Ammon's horn (tissue), 1 donor: ENCODE measurements around the gene ST6GALNAC2.
"Not testable (repeated sequence)": the region's sequence is repeated elsewhere in the genome, so short reads cannot be mapped to it uniquely, and the experiment has no call there.

Source experiments
- DNase-seq: peaks from one replicate; pipeline ENCODE4 v3.0.0-alpha.2; 2016; ENCODE audit warnings: low spot score

Gene ST6GALNAC2

GRCh38 chr17:76585649-76586593 is at the start of gene ST6GALNAC2:
Gene ST6GALNAC2 (minus strand): TSS chr17:76585860. CDS start chr17:76585808, 52 bp downstream.
- DNase-seq: no peak

- no peak for DNase-seq
Measured at GRCh38 chr17:76635039-76635438, 49.4 kb upstream of the ST6GALNAC2 start.

GRCh38 chr17:76633628-76634328 is 48.1 kb upstream of the ST6GALNAC2 start:
- no peak for DNase-seq

GRCh38 chr17:76631821-76632565 is 46.3 kb upstream of the ST6GALNAC2 start:
- DNase-seq: no peak

- no peak for DNase-seq
Measured at GRCh38 chr17:76630151-76630550, 44.5 kb upstream of the ST6GALNAC2 start.

- no peak for DNase-seq
Measured at GRCh38 chr17:76627510-76627909, 41.9 kb upstream of the ST6GALNAC2 start.

- DNase-seq: no peak
Measured at GRCh38 chr17:76626442-76626841, 40.8 kb upstream of the ST6GALNAC2 start.

GRCh38 chr17:76625496-76625895 is 39.8 kb upstream of the ST6GALNAC2 start:
- no peak for DNase-seq

GRCh38 chr17:76623271-76624146 is 37.8 kb upstream of the ST6GALNAC2 start:
- DNase-seq: peak; percentile 74

GRCh38 chr17:76617838-76618237 is 32.2 kb upstream of the ST6GALNAC2 start:
- no peak for DNase-seq

GRCh38 chr17:76614912-76615617 is 29.4 kb upstream of the ST6GALNAC2 start:
- DNase-seq: no peak

GRCh38 chr17:76614064-76614759 is 28.6 kb upstream of the ST6GALNAC2 start:
- DNase-seq: not testable (repeated sequence)

GRCh38 chr17:76612977-76613851 is 27.6 kb upstream of the ST6GALNAC2 start:
- no peak for DNase-seq

- DNase-seq: no peak
Measured at GRCh38 chr17:76612465-76612864, 26.8 kb upstream of the ST6GALNAC2 start.

- no peak for DNase-seq
Measured at GRCh38 chr17:76611758-76612157, 26.1 kb upstream of the ST6GALNAC2 start.

GRCh38 chr17:76611080-76611749 is 25.6 kb upstream of the ST6GALNAC2 start:
- not testable (repeated sequence) for DNase-seq

GRCh38 chr17:76606685-76607084 is 21.0 kb upstream of the ST6GALNAC2 start:
- DNase-seq: not testable (repeated sequence)

GRCh38 chr17:76601065-76601464 is 15.4 kb upstream of the ST6GALNAC2 start:
- no peak for DNase-seq
